ENCODE data around the gene CACNA1H.

CACNA1H gene

DNA sequence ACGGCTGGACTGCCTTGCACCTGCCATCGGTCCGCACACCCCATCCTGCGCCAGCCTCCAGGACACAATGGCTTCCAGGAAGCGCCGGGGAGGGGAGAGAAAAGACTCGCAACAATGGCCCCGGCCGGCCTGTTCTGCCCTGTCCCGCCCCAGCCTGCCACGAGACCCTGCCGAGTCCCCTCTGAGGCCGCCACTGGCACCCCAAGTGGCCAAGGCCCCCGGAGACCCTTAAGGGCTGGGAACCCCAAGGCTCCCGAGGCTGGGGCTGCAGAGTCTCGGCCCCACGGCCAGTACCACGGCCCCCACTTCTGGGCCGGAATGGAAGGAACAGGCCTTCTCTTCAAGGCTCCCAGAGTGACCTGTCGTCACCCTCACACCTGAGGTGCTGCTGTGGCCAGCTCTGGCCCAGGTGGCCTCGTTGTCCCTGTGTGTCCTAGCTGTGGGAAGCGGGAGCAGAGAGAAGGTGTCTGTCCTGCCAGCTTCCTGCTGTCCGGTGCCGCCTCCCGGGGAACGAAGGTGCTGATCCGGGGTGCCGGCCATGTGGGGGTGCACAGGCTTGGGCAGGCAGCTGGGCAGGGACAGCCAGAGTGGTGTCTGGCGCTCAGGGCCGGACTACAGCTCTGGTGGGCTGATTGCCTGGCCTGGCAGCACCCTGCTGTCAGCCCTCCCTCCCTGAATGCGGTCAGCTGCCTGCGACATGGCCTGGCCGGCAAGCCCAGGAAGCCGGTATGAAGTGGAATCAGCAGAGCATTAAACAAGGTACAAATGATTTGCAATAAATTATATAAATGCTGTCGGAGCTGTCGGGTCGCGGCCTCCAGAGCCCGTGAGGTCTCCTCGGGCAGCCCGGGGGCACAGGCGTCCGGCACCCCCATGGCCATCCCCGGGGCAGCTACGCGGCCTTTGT, 8.2 kb upstream of the CACNA1H start:
- DNase-seq (ENCODE audit: insufficient read length) (no peak), FAIRE-seq (no peak)
- TF ChIP-seq POLR2AphosphoS5 (IDR thresholded peaks at IDR 0.05; ENCODE audit: low read depth, low read length) = no peak

DNA sequence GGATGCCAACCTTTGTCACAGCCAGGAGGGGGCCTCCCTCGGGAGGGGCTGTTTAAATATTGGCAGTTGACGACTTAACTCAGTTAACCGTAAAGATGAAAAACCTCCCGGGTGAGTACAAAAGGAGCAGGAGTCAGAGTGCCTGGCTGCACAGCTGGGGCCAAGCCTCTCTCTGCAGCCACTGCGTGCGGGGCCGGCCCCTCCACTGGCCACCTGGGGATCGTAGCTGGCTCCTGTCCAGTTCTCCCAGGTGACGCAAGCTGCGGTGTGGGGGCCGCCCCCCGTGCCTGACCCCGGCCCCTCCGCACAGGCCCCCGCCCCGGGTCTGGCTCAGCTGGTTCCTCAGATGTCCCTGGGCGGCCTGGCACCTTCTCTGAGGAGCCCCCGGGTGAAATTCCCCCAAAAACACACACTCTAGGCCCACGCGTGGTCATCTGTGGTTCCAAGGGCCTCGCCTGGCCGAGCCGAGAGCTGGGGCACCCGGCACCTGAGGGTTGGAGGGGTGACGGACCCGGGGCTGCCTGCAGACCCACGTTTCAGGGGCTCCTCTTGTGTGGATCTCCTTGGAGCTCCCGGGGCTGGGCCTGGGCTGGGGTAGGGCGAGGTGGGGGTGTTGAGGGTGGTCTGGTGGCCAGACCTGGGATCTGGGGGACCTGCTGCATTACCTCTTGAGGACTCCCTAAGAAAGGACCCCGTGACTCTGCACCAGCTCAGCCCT, 7.4 kb upstream of the CACNA1H start:
- TF ChIP-seq POLR2A (IDR thresholded peaks at IDR 0.05; ENCODE audit: low read depth, low read length) = no peak
- no peak for TF ChIP-seq POLR2AphosphoS5 (IDR thresholded peaks at IDR 0.05; ENCODE audit: low read depth, low read length)
- TF ChIP-seq TAF1 (IDR thresholded peaks at IDR 0.05; ENCODE audit: borderline replicate concordance, low read depth, low read length) = no peak
- DNase-seq (ENCODE audit: insufficient read length) (no peak), FAIRE-seq (no peak)

DNA sequence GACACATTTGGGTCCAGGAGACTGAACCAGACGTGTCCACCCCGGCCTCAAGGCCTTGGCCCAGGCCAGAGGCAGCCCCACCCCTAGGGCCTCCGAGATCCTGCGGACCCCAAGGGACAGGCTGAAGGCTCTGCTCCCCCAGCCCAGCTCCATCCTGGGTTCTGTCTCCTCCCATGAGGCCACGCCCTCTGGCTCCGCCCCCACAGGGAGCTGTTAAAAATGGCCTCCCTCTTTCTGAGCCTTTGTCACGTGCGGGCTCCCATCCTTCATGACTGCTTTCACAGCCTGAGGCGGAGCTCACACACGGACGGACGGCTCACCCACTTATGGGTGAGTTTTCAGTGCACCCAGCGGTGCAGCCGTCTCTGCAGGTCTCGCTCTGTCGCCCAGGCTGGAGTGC, 6.5 kb upstream of the CACNA1H start:
- no peak for TF ChIP-seq TAF1 (IDR thresholded peaks at IDR 0.05; ENCODE audit: borderline replicate concordance, low read depth, low read length)
- TF ChIP-seq POLR2AphosphoS5 (IDR thresholded peaks at IDR 0.05; ENCODE audit: low read depth, low read length) = no peak
- TF ChIP-seq POLR2A (IDR thresholded peaks at IDR 0.05; ENCODE audit: low read depth, low read length) = no peak
- no peak for DNase-seq (ENCODE audit: insufficient read length)
- FAIRE-seq = no peak

DNA sequence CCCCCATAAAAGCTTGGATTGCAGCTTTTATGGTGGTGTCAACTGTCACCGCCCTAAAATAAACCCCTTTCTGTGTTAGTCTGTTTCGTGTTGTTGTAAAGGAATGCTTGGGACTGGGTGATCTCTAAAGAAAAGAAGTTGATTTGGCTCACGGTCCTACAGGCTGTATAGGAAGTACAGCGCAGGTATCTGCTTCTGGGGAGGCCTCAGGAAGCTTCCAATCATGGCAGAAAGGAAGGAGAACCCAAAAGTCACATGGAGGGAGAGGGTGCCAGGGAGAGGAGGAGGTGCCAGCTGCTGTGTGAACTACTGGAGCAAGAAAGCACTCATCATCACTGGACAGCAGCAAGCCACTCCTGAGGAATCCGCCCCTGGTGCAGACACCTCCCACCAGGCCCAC, 5.9 kb upstream of the CACNA1H start:
- TF ChIP-seq TAF1 (IDR thresholded peaks at IDR 0.05; ENCODE audit: borderline replicate concordance, low read depth, low read length) (no peak), POLR2AphosphoS5 (IDR thresholded peaks at IDR 0.05; ENCODE audit: low read depth, low read length) (no peak), POLR2A (IDR thresholded peaks at IDR 0.05; ENCODE audit: low read depth, low read length) (no peak)
- FAIRE-seq = no peak
- DNase-seq (ENCODE audit: insufficient read length) = no peak

DNA sequence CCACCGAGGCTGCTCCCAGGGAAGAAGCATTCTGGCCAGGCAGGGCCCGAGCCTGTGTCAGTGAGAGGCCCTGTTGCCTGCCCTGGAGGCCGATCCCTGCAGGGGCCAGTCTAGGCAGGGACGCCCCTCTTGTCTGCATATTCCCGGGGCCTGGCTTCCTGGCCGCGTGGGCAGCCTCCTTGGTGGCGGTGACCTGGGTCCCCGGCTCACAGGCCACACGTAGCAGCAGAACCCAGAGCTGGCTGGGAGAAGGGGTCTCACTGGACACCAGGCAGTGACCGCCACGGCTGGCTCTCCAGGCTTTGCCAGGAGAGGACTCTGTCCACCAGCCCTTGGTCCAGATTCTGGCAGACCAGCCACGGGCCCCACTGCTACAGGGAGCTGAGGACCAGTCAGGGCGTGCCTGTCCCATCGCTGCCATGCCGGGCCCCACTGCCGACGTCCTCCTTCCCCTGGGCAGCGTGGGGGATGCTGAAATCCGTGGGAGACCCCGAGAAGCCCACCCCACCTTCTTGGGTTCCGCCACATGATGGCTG, 3.7 kb upstream of the CACNA1H start:
- no peak for FAIRE-seq
- TF ChIP-seq POLR2AphosphoS5 (IDR thresholded peaks at IDR 0.05; ENCODE audit: low read depth, low read length) (no peak), POLR2A (IDR thresholded peaks at IDR 0.05; ENCODE audit: low read depth, low read length) (no peak), TAF1 (IDR thresholded peaks at IDR 0.05; ENCODE audit: borderline replicate concordance, low read depth, low read length) (no peak)
- DNase-seq (ENCODE audit: insufficient read length) = no peak

DNA sequence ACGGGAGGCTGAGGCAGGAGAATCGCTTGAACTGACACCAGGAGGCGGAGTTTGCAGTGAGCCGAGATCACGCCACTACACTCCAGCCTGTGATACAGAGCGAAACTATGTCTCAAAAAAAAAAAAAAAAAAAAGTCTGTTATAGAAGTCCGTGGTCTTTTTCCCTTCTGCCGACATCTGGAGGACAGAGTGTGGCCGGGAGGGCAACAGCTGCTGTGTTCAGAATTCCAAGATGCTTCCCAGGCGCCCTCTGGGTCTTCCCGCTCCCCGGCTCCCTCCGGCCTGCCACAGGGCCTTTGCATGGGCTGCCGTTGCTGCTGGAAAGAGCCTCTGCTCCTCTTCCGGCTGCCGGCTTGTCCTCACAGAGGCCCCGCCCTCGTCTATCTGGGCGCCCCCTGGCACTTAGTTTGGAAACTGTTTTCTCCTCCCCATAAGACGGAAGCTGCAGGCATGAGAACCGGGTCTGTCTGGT, 2.4 kb upstream of the CACNA1H start:
- DNase-seq (ENCODE audit: insufficient read length) (no peak), FAIRE-seq (no peak)
- TF ChIP-seq POLR2A (IDR thresholded peaks at IDR 0.05; ENCODE audit: low read depth, low read length) = no peak
- no peak for TF ChIP-seq TAF1 (IDR thresholded peaks at IDR 0.05; ENCODE audit: borderline replicate concordance, low read depth, low read length)
- TF ChIP-seq POLR2AphosphoS5 (IDR thresholded peaks at IDR 0.05; ENCODE audit: low read depth, low read length) = no peak

DNA sequence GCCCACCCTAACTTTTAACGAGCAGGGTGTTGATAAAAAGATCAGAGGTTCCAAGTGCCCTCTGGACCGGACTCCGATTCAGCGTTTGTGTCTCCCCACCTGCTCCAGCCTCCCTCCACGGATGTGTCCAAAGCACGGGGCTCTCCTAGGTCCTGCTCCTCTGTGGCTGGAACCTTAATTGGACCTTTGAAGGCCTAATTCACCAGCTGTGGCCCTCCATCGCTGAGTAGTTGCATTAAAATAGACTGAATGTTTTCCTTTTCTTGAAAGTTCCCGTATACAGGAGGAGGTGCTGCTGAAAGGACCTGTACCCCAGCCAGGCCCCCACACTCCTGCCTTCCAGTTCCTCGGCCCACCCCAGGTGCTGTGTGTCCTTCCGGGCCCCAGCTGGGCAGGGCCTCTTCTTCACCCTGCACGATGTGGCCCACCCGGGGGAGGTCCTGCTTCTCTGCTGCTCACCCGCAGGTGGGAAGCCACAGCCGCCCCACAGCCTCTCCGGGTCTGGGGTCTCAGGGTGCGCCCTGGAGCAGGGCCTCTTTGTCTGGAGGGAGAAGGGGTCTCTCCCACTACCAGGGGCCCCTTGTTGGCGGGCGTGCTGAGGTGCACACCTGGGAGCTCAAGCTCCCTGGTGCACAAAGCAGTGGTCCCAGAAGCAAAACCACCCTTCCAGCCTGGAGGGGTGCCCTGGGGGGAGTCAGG, 1.3 kb upstream of the CACNA1H start:
- FAIRE-seq (no peak), DNase-seq (ENCODE audit: insufficient read length) (no peak)
- TF ChIP-seq POLR2AphosphoS5 (IDR thresholded peaks at IDR 0.05; ENCODE audit: low read depth, low read length) (no peak), POLR2A (IDR thresholded peaks at IDR 0.05; ENCODE audit: low read depth, low read length) (no peak), TAF1 (IDR thresholded peaks at IDR 0.05; ENCODE audit: borderline replicate concordance, low read depth, low read length) (no peak)

DNA sequence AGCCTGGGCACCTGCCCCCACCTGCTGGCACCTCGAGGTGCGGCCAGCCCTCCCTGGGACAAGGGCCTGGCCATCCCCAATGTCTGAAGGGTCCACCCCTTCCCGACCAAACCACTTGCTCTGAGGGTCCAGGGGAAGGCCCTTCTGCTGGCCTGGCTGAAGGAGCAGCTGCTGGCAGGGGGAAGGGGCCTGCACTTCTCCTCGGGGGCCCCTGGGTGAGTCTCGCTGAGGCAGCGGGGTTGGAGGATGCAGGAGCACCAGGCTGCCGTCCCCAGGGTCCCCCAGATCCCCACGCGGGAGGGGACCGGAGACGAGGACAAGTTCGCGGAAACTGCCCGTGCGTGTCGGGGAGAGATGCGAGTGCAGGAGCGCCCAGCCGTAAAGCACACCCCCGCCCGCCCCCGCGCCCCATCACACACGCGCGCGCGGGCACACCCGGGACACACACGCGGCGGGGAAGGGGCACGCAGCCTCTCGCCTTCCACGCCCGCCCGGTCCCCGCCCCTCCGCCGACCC, 725 bp upstream of the CACNA1H start:
- no peak for DNase-seq (ENCODE audit: insufficient read length)
- no peak for FAIRE-seq
- TF ChIP-seq POLR2A (IDR thresholded peaks at IDR 0.05; ENCODE audit: low read depth, low read length) = no peak
- no peak for TF ChIP-seq TAF1 (IDR thresholded peaks at IDR 0.05; ENCODE audit: borderline replicate concordance, low read depth, low read length)
- TF ChIP-seq POLR2AphosphoS5 (IDR thresholded peaks at IDR 0.05; ENCODE audit: low read depth, low read length) = no peak

DNA sequence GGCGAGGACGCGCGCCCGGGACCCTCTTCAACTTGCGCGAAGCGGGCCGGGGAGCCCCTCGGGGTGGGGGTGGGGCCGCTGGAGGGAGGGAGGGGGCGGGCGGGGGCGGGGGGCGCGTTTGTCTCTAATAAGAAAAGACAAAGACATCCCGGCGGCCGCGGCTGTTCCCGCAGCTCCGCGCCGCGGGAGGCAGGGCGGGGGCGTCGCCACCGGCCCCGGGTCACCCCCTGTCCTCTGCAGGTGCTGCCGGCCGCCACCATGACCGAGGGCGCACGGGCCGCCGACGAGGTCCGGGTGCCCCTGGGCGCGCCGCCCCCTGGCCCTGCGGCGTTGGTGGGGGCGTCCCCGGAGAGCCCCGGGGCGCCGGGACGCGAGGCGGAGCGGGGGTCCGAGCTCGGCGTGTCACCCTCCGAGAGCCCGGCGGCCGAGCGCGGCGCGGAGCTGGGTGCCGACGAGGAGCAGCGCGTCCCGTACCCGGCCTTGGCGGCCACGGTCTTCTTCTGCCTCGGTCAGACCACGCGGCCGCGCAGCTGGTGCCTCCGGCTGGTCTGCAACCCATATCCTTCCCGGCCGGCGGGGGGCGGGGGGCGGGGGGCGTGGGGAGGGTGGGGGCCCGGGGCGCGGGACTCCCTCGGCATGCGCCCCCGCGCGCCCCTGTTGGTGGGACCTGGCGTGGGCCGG, 714 bp downstream of the CACNA1H start:
- DNase-seq (ENCODE audit: insufficient read length) (no peak), FAIRE-seq (no peak)
- TF ChIP-seq POLR2AphosphoS5 (IDR thresholded peaks at IDR 0.05; ENCODE audit: low read depth, low read length) (no peak), POLR2A (IDR thresholded peaks at IDR 0.05; ENCODE audit: low read depth, low read length) (no peak), TAF1 (IDR thresholded peaks at IDR 0.05; ENCODE audit: borderline replicate concordance, low read depth, low read length) (no peak)

DNA sequence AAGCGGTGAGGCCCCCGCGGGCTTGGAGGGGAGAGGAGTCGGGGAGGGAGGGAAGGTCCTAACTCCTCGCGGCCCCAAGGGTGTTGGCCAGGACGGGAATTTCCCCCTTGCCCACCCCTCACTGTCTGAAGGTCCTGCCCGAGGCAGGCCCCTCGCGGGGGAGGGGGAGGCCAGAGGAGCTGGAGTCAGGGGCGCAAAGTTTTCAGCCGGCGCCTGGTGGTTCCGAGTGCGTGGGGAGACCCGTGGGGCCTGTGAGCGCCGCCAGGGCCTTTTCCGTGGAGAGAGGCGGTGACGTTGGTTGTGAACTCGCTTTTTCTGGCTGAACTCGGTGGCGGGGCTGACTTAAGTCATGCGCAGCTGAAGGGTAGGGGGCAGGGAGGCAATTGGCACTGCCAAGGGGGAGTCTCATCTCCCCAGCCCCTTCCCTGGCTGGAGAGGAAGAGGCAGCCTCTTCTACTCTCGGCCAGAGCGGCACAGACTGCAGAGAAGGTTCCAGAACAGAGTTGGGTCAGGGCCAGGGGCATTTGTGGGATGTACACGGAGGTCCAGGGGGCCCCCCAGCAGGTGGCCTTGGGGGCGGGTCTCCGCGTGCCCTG, 1.5 kb downstream of the CACNA1H start:
- no peak for DNase-seq (ENCODE audit: insufficient read length)
- no peak for TF ChIP-seq POLR2A (IDR thresholded peaks at IDR 0.05; ENCODE audit: low read depth, low read length)
- TF ChIP-seq POLR2AphosphoS5 (IDR thresholded peaks at IDR 0.05; ENCODE audit: low read depth, low read length) = no peak
- TF ChIP-seq TAF1 (IDR thresholded peaks at IDR 0.05; ENCODE audit: borderline replicate concordance, low read depth, low read length) = no peak
- FAIRE-seq = no peak
